Measurements from ENCODE around the gene APOO.

DNA sequence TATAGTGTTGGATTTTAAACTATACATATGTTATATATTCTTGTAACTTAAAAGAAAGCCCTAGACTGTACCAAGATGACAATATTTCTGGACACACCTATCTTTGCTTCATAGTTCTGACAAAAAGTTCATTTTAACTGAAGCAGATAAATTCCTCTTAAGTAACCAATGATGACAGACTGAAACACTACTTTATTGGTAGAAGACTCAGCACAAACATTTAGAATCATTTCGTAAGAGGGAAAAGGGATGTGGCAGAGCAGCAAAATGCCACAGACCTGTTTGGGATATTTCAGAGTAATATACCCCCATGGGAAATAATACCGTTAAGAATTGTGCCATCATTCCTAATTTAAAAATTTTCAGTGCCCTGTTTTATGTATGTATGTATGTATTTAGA lies 56.2 kb downstream of the APOO start:
- TF ChIP-seq, protein P1, sequence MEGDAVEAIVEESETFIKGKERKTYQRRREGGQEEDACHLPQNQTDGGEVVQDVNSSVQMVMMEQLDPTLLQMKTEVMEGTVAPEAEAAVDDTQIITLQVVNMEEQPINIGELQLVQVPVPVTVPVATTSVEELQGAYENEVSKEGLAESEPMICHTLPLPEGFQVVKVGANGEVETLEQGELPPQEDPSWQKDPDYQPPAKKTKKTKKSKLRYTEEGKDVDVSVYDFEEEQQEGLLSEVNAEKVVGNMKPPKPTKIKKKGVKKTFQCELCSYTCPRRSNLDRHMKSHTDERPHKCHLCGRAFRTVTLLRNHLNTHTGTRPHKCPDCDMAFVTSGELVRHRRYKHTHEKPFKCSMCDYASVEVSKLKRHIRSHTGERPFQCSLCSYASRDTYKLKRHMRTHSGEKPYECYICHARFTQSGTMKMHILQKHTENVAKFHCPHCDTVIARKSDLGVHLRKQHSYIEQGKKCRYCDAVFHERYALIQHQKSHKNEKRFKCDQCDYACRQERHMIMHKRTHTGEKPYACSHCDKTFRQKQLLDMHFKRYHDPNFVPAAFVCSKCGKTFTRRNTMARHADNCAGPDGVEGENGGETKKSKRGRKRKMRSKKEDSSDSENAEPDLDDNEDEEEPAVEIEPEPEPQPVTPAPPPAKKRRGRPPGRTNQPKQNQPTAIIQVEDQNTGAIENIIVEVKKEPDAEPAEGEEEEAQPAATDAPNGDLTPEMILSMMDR (conservative IDR thresholded peaks at IDR 0.05; ENCODE audit: low read depth, low read length): no peak
- TF ChIP-seq, protein P2, sequence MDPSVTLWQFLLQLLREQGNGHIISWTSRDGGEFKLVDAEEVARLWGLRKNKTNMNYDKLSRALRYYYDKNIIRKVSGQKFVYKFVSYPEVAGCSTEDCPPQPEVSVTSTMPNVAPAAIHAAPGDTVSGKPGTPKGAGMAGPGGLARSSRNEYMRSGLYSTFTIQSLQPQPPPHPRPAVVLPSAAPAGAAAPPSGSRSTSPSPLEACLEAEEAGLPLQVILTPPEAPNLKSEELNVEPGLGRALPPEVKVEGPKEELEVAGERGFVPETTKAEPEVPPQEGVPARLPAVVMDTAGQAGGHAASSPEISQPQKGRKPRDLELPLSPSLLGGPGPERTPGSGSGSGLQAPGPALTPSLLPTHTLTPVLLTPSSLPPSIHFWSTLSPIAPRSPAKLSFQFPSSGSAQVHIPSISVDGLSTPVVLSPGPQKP (IDR thresholded peaks at IDR 0.05; ENCODE audit: borderline replicate concordance, low read depth, low read length): no peak
- TF ChIP-seq BHLHE40 (IDR thresholded peaks at IDR 0.05; ENCODE audit: low read depth, low read length) (no peak), MAFK (IDR thresholded peaks at IDR 0.05; ENCODE audit: low read depth, low read length) (no peak), CEBPB (IDR thresholded peaks at IDR 0.05; ENCODE audit: low read depth, low read length) (no peak), POLR2A (IDR thresholded peaks at IDR 0.05; ENCODE audit: low read depth, low read length) (no peak), RFX5 (IDR thresholded peaks at IDR 0.05; ENCODE audit: low read depth, low read length) (no peak)
- TF ChIP-seq, protein P3, sequence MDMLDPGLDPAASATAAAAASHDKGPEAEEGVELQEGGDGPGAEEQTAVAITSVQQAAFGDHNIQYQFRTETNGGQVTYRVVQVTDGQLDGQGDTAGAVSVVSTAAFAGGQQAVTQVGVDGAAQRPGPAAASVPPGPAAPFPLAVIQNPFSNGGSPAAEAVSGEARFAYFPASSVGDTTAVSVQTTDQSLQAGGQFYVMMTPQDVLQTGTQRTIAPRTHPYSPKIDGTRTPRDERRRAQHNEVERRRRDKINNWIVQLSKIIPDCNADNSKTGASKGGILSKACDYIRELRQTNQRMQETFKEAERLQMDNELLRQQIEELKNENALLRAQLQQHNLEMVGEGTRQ (IDR thresholded peaks at IDR 0.05; ENCODE audit: low read depth, low read length): no peak
